GM12864 (cell line): Measurements from ENCODE around the gene WNT5B.

Experiments
- DNase-seq: peaks from one replicate; pipeline ENCODE4 v3.0.0-alpha.2; 2011; ENCODE audit warnings: low read depth
- H3K4me3 ChIP-seq: 2 replicates; pipeline ENCODE4 v1.5.1; 2011; ENCODE audit warnings: mild to moderate bottlenecking, low read depth, low read length, control low read depth
- CTCF ChIP-seq: IDR thresholded peaks from 2 replicates; pipeline ENCODE4 v1.5.1; 2011; ENCODE audit warnings: low read depth, mild to moderate bottlenecking, moderate library complexity, low read length, control low read depth, inconsistent platforms; ENCODE audit errors: missing control alignments

The WNT5B gene

GRCh38 chr12:1668833-1669543 lies 40.0 kb downstream of the WNT5B start:
- TF ChIP-seq CTCF, result no peak
- DNase-seq, result no peak
- H3K4me3 ChIP-seq, result no peak overlapping the region

- H3K4me3 ChIP-seq, result no peak overlapping the region
- TF ChIP-seq CTCF, result no peak
- DNase-seq, result no peak
These were observed 41.6 kb downstream of the WNT5B start for GRCh38 chr12:1670358-1671268.

- H3K4me3 ChIP-seq, result no peak overlapping the region
- TF ChIP-seq CTCF, result no peak
- no peak for DNase-seq
These were observed 47.0 kb downstream of the WNT5B start for GRCh38 chr12:1676043-1676442.

GRCh38 chr12:1680804-1681492 lies 51.9 kb downstream of the WNT5B start:
- H3K4me3 ChIP-seq, result no peak overlapping the region
- DNase-seq, result no peak
- TF ChIP-seq CTCF, result no peak

- TF ChIP-seq CTCF, result no peak
- no peak for DNase-seq
- H3K4me3 ChIP-seq, result no peak overlapping the region
These were observed 52.4 kb downstream of the WNT5B start for GRCh38 chr12:1681493-1681807.

- no peak for TF ChIP-seq CTCF
- no peak overlapping the region for H3K4me3 ChIP-seq
- no peak for DNase-seq
These were observed 59.2 kb downstream of the WNT5B start for GRCh38 chr12:1688086-1688710.
